Neural progenitor cell (in vitro differentiated cells): ENCODE data around the gene GPR107.

Experiments
- CTCF ChIP-seq: fragments of 200-600 bp; sonication (generic); IDR thresholded peaks from 2 replicates; pipeline ENCODE4 v1.5.1; 2017; ENCODE audit warnings: antibody characterized with exemption, mild to moderate bottlenecking
- EZH2 ChIP-seq: fragments of 200-600 bp; sonication (generic); IDR thresholded peaks from 2 replicates; pipeline ENCODE4 v1.6.1; 2017; ENCODE audit warnings: antibody characterized with exemption, mild to moderate bottlenecking, moderate library complexity
- EZH2phosphoT487 ChIP-seq: fragments of 200-600 bp; sonication (generic); IDR thresholded peaks from 2 replicates; pipeline ENCODE4 v1.6.1; 2017; ENCODE audit warnings: antibody characterized with exemption

GRCh38 chr9:130020618-130021017 is 33.1 kb upstream of the GPR107 start:
- TF ChIP-seq CTCF: no peak
- no peak for TF ChIP-seq EZH2
- TF ChIP-seq EZH2phosphoT487: no peak
